GM21423 (cell line): Measurements from ENCODE around the gene RERE.

ENCODE experiments used
- ATAC-seq: cut with Tn5 transposase; IDR thresholded peaks from one replicate; pipeline ENCODE4 v1.9.1; 2021; ENCODE audit warnings: mild to moderate bottlenecking, moderate library complexity; ENCODE audit not compliant: unreplicated experiment

The RERE gene

DNA sequence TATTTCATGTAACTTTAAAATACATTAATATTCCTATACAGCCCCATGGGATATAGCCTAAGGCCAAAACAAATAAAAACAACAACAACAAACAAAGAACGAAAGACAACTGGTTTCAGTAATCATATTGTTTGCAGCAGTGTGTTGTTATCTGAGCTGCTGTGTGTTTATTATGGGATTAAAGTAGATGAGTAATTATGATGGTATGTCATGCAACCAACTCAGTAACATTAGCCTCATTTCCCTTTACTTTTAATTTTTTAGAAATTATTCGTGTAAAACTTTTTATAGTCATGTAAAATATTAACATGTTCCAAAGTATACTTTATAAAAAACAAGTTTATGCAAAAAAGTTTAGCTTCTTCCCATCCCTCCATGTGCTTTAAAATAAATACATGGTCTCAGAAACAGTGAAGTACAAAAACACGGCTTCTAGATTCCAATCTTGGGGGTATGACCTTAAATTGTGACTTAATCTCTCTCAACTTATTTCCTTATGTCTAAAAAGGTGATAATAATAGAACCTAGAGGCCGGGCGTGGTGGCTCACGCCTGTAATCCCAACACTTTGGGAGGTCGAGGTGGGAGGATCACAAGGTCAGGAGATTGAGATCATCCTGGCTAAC lies 323.4 kb downstream of the RERE start:
- ATAC-seq = no peak

DNA sequence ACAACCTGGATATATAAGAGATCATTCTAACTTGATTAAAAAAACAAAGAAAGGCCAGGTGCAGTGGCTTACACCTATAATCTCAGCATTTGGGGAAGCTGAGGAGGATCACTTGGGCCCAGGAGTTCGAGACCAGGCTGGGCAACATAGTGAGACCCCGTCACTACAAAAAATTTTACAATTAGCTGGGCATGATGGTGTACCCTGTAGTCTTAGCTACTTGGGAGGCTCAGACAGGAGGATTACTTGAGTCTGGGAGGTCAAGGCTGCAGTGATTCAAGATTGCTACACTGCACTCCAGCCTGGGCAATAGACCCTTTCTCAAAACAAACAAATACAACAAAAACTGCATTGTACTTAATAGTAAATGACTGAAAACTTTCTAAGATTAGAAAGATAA lies 330.2 kb downstream of the RERE start:
- ATAC-seq = no peak

- ATAC-seq = no peak
Measured at GRCh38 chr1:8486047-8486446, 331.4 kb downstream of the RERE start.

DNA sequence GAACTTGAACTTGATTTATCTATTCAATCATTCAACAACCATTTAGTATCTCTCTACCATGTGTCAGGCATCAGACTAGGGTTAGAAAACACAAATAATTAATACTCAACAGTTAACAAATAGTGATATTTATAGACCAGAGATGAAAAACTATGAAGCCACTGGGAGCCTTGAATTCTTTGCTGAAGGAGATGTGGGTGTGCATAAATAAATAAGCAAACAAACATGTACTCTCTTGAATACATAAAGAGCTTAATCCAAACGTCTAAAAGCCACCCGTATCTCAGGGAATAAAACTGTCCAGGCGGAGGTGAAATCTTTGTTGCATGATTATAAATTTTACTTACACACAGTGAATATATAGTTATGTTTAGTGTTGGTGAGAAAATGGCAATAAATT lies 333.9 kb downstream of the RERE start:
- no peak for ATAC-seq

GRCh38 chr1:8482979-8483381 lies 334.5 kb downstream of the RERE start:
- no peak for ATAC-seq

- ATAC-seq = no peak
Measured at GRCh38 chr1:8481650-8482380, 335.6 kb downstream of the RERE start.

- no peak for ATAC-seq
Measured at GRCh38 chr1:8478566-8478965, 338.9 kb downstream of the RERE start.

GRCh38 chr1:8477983-8478362 lies 339.5 kb downstream of the RERE start:
- no peak for ATAC-seq

DNA sequence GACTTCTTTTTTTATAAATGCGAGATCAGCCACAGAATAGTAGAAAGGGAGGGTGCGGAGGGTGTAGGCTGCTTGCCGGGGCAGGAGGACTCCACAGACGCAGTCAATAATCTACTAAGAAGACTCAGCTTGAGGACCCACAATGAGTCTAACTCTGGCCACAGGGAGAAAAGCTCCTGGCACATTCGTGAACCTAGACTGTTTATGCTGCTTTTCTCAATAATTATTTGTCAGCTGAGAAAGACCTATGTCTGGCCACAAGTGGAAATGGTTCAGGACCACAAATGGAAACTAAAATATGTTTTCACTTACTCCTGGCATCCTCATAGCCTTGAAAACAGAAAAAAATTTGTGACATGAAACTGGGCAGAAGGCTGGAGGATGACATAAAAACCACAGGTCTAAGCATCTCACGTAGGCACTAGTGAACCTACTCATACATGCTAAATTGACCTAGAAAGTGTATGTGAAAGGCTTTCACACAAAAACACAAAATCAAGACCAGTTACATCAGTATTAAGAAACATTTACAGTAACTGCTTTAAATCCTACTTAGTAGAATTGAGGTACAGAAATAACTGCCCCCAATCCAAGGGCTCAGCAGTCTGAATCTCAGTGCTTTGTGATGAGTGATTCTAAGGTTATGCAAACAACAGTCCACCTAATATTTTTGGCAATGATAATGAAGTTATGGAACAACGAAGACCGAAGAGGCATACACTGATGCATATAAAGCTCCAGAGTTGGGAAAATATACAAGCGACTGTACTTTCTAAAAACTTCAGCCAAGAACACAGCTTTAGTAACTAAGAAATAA lies 340.1 kb downstream of the RERE start:
- peak; percentile 71 for ATAC-seq

- ATAC-seq = no peak
Measured at GRCh38 chr1:8476006-8476405, 341.4 kb downstream of the RERE start.

- no peak for ATAC-seq
Measured at GRCh38 chr1:8474369-8474768, 343.1 kb downstream of the RERE start.

DNA sequence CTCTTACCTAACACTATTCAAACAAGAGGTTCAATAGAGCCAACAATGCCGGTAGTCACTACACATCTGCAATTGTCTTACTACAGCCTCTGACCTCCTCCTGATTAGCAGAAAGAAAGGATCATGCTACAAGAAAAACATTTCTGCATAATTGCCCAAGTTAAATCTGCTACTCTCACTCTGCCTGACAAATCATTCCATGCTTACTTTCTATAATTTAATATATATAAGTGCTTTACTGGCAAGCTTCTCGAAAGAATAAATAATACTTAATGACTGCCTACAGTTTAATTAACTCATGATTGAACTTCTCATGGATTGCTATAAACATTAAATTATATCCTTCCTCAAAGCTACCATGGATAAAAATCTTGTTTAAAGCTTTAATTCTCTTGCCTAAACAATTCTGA lies 343.5 kb downstream of the RERE start:
- no peak for ATAC-seq

DNA sequence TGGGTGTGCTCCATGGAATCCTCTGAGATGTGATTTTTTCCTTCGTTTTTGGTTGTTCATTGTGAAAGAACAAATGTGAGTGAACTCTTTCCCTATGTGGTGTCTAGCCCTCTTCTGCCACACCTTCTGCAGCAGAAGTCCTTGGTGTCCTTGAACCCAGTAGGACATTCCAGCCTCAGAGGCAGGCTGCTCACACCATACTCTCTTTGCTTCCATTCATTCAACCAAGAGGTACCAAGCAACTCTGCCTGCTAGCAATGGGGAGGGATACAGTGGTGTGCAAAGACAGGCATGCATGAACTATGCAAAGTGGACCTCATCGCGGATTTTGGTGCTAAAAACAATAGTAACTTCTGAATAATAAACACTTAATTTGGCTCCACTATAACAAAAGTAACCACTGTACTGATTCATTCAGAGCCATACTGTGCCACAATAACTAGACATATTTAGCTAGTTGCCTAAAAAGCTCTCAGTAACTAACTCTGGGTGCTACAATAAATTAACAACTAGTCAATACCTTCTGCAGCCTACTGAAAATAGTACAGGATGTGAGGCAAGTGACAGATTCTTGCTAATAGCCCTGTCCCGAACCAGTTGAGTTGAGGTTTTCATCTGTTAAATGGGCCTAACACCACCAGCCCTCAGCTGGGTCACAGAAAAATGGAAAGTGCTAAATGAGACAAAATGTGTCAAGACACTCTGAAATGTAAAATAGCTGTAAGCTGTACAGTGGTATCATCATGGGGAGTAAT lies 344.1 kb downstream of the RERE start:
- no peak for ATAC-seq

GRCh38 chr1:8472668-8473067 lies 344.8 kb downstream of the RERE start:
- peak; percentile 46 for ATAC-seq

DNA sequence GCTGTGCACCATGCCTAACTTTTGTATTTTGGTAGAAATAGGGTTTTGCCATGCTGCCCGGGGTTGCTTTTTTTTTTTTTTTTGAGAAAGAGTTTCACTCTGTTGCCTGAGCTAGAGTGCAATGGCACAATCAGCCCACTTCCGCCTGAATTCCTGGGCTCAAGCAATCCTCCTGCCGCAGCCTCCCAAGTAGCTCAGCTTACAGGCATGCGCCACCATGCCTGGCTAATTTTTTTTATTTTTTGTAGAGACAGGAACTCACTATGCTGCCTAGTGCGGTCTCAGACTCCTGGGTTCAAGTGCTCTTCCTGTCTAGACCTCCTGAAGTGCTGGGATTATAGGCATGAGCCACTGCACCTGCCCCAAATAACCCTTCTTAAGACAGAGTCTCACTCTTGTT lies 346.0 kb downstream of the RERE start:
- ATAC-seq = no peak

DNA sequence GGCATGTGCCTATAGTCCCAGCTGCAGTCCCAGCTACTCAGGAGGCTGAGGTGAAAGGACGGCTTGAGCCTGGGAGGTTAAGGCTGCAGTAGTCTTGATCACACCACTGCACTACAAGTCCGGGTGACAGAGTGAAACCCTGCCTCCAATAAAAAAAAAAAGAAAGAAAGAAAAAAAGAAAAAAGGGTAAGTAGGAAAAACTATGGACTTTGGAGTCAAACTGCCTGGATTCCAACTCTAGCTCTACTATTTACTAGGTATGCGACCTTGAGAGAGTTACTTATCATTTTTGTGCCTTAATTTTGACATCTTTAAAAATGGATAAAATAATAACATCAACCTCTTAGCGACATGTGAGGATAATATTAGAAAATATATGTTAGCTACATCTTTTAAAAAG lies 348.7 kb downstream of the RERE start:
- ATAC-seq = no peak

GRCh38 chr1:8467308-8467707 lies 350.1 kb downstream of the RERE start:
- no peak for ATAC-seq

GRCh38 chr1:8465692-8466091 lies 351.7 kb downstream of the RERE start:
- ATAC-seq = no peak

DNA sequence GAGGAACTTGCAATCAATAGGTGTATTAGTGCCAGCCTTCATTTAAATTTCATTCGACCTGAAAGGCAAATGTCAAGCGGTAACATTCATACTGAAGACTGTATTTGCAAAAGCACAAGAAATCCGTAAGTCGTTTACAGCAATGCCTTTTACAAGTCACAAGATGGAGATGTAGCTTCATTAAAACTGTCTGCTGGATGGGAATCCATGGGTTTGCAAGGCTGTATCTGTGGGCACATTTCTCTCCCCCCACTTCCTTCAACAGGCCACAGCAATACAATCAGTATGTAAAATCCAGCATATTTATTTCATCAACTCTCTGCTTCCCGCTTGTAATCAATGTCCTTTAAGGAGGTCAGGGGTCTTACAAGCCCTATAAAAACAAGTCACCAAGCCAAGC lies 352.4 kb downstream of the RERE start:
- ATAC-seq = no peak

DNA sequence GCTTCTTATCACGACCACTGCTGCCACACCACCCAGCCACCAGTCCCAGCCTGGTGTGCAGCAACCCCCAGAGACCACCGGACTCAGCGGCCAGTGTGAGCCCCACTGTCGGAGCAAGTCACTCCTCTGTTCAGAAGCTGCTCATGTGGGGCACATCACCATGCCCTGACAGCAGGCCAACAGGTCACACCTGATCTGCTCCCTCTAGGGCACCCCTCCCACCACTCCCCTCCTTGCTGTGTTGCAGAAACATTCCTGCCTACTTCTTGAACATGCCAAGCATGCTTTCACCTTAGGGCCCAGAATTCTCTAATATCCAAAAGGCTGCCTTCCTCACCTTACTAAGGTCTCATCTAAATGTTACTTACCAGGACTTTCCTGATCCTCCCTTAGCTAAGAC lies 353.1 kb downstream of the RERE start:
- no peak for ATAC-seq
